Muscle of back (tissue), 13 donors: Measurements from ENCODE around the gene ABI3BP. TPM values are rescaled to one million over a fixed set of nuclear protein-coding genes. Genes with fewer than 3 reads are reported as not detected.
"Not testable (repeated sequence)": the region's sequence is repeated elsewhere in the genome, so short reads cannot be mapped to it uniquely, and the experiment has no call there.

Experiments used
- DNase-seq, 3 donors: peaks; one replicate each; pipeline versions ENCODE4 v3.0.0 to v3.0.0-alpha.2; 2013
- long read RNA-seq, 9 donors: transcript quantifications; one replicate each; lab custom pipeline, GENCODE V29; 2026
- polyA plus RNA-seq, 10 donors: library from polyadenylated mRNA; unstranded; fragments of 120-200 nt; gene quantifications; one replicate each; pipeline ENCODE4 v1.2.1, GENCODE V29; 2013; ENCODE audit not compliant: insufficient read length in 10 of 10

ABI3BP gene, protein sequence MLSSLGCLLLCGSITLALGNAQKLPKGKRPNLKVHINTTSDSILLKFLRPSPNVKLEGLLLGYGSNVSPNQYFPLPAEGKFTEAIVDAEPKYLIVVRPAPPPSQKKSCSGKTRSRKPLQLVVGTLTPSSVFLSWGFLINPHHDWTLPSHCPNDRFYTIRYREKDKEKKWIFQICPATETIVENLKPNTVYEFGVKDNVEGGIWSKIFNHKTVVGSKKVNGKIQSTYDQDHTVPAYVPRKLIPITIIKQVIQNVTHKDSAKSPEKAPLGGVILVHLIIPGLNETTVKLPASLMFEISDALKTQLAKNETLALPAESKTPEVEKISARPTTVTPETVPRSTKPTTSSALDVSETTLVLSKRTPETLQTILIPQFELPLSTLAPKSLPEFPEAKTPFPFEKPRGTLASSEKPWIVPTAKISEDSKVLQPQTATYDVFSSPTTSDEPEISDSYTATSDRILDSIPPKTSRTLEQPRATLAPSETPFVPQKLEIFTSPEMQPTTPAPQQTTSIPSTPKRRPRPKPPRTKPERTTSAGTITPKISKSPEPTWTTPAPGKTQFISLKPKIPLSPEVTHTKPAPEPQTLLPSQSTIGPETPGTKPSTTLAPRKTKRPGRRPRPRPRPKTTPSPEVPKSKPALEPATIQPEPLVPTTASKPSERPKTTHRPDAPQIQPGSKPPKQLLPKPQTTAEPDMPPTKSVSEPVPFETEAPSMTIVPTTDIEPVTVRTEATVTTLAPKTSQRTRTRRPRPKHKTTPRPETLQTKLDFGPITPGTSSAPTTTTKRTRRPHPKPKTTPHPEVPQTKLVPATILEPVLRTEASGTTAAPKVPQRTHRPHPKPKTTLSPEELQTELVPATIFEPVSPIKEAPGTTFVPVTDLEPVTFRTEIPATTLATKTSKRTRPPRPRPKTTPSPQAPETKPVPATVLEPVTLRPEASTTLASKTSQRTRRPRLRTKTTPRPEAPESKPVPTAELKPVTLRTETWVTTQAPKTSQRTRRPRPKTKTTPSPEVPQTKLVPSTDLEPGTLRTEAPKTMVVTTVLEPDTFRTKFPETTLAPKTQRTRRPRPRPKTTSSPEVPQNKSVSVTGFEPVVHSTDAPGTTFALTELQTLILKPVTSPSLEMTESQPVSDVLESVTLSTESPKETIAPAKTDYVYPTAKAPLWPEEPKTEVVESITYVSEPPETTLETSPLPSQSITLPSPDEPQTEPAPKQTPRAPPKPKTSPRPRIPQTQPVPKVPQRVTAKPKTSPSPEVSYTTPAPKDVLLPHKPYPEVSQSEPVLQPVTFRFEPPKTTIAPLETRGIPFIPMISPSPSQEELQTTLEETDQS (N-terminal part only)
- polyA plus RNA-seq, result 100 to 1,000 TPM; 214 to 454 (median 382) TPM
- long read RNA-seq, donor 1, partial matches to known transcripts, result 6 of 9 reads
- long read RNA-seq, donor 1, other reads (novel, unspliced or antisense), result 0 of 9 reads
- long read RNA-seq, donor 2, partial matches to known transcripts, result 10 of 11 reads
- long read RNA-seq, donor 2, other reads (novel, unspliced or antisense), result 0 of 11 reads
- long read RNA-seq, donor 3, result 0 reads
- long read RNA-seq, donor 4, partial matches to known transcripts, result 0 of 1 reads
- long read RNA-seq, donor 4, other reads (novel, unspliced or antisense), result 0 of 1 reads
- long read RNA-seq, donor 5, partial matches to known transcripts, result 25 of 28 reads
- long read RNA-seq, donor 5, other reads (novel, unspliced or antisense), result 0 of 28 reads
- long read RNA-seq, donor 6, partial matches to known transcripts, result 11 of 15 reads
- long read RNA-seq, donor 6, other reads (novel, unspliced or antisense), result 0 of 15 reads
- long read RNA-seq, donor 7, partial matches to known transcripts, result 0 of 1 reads
- long read RNA-seq, donor 7, other reads (novel, unspliced or antisense), result 0 of 1 reads
- long read RNA-seq, donor 8, partial matches to known transcripts, result 0 of 1 reads
- long read RNA-seq, donor 8, other reads (novel, unspliced or antisense), result 0 of 1 reads
- long read RNA-seq, donor 9, result 0 reads

DNA sequence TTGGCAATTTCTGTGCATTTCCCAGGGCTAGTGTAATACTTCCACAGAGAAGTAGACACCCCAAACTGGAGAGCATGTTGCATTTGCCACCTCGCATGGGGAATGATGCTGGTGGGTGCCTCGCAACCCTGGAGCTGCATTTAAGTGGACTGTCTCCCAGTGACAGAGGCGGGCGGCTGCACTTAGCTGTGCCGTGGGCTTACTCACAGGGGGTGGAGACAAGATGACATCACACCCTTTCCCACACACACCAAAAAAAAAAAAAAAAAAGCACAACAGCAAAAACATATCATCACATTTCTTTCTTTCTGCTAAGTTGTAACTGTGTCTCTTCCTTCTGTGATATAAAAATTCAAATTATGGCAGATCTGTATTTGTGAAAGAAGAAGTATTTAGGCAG is at the start of gene ABI3BP:
ABI3BP (minus strand) TSS at position 113 of the 400 bp plus-strand sequence; CDS start at position 76, 37 bp downstream.
- peak; percentile 87 to 95 (median 90) for DNase-seq

GRCh38 chr3:101039285-101039684 is 46.1 kb upstream of the ABI3BP start:
- no peak for DNase-seq

DNA sequence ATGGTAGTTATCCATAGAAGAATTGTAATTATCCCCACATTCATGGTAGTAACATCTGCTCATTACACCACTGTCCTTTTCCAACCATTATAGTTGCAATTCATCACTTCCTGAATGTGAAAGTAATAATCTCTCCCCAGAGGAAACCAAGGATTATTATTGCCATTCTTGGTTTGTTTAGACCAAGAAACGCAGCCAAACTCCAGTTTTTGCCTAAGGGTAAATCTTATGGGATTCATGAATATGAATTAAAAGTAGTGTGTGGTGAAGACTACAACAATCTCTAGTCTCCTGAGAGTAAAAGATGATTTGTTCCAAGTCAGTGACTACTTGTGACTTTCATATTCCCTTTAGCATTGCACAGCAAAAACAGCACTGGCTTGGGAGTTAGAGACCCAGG is 45.7 kb upstream of the ABI3BP start:
- DNase-seq, result no peak

- DNase-seq, result no peak
These were observed 45.2 kb upstream of the ABI3BP start for GRCh38 chr3:101038393-101038792.

- no peak for DNase-seq
These were observed 44.4 kb upstream of the ABI3BP start for GRCh38 chr3:101037613-101038012.

GRCh38 chr3:101036676-101037075 is 43.5 kb upstream of the ABI3BP start:
- no peak for DNase-seq

GRCh38 chr3:101036213-101036618 is 43.0 kb upstream of the ABI3BP start:
- DNase-seq, result peak in 1 of 3 donors; percentile 95

- DNase-seq, result no peak
These were observed 34.1 kb upstream of the ABI3BP start for GRCh38 chr3:101027286-101027685.

GRCh38 chr3:101026881-101027280 is 33.7 kb upstream of the ABI3BP start:
- no peak for DNase-seq

GRCh38 chr3:101026244-101026643 is 33.0 kb upstream of the ABI3BP start:
- no peak for DNase-seq

- no peak for DNase-seq
These were observed 27.3 kb upstream of the ABI3BP start for GRCh38 chr3:101020351-101021015.

DNA sequence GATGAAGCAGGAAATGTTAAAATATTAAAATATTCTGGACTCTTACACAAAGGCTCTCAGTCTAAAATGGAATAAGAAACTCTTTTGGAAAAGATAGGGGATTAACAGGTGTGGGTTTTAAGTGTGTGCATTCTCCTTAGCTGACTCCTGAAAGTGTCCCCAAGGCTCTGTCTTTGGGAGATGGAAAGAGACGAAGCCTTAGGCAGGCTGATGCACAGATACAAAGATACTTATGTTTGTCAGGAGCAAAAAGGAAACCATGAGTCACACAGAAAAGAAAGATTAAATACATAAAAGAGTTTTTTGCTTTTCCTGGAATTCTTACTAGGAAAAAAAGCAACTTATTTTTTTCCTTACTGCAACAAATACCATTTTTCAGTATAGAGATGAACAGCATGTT is 23.8 kb upstream of the ABI3BP start:
- DNase-seq, result peak; percentile 76 to 90 (median 83)

DNA sequence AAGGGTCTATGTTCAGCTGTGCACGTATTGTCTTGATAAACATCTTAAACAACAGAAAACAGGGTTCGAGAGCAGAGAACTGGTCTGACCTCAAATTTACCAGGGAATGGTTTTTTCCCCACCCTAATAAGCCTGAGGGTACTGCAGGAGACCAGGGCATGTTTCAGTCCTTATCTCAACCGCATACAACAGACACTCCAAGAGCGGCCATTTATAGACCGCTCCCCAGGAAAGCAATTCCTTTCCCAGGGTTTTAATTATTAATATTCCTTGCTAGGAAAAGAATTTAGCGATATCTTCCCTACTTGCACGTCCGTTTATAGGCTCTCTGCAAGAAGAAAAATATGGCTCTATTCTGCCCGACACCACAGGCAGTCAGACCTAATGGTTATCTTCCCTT is 19.1 kb upstream of the ABI3BP start:
- not testable (repeated sequence) for DNase-seq

GRCh38 chr3:101011136-101011535 is 17.9 kb upstream of the ABI3BP start:
- DNase-seq, result peak in 1 of 3 donors; percentile 47

DNA sequence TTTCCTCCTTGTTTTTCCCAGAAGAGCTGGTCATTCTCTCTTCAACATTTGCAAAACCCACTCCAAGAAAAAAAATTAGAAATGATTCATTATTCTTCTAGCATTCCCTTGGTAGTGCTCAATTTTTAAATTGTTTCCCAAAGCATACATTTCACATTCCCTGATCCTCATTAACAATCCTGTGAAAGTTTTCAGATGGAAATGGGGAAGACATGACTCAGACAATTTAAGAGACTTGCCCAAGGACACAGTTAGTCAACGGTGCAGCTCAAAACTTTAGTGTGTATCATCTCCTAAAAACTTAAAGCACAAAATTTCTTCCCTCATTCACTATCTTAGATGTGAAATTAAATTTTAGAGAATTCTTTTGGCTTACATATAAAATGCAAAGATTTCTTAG is 17.1 kb upstream of the ABI3BP start:
- peak in 1 of 3 donors; percentile 86 for DNase-seq

DNA sequence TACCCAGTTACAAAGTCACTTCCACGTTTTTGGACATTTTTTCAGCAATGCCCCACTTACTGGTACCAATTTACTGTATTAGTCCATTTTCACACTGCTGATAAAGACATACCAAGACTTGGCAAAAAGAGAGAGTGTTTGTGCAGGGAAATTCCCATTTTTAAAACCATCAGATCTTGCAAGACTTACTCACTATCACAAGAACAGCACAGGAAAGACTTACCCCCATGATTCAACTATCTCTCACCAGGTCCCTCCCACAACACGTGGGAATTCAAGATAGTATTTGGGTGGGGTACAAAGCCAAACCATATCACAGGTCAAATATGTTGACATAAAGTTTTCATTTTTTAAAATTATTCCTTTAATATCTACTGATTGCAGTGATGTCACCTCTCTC is 16.2 kb upstream of the ABI3BP start:
- no peak for DNase-seq

DNA sequence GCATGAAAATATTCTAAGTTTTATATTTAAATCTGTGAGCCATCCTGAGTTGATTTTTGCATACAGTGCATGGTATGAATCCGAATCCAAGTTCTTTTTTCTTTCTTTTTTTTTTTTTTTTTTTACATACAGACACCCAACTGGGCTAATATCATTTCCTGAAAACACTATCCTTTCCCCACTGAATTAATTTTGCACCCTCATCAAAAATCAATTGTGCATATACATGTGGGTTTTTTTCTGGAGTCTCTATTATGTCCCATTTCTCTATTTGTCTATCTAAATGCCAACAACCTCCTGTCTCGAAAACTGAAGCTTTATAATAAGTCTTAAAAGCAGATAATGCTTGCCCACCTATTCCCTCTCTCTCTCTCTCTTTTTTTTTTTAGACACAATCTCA is 5.9 kb upstream of the ABI3BP start:
- DNase-seq, result no peak

- no peak for DNase-seq
These were observed 1.6 kb upstream of the ABI3BP start for GRCh38 chr3:100994809-100995208.

DNA sequence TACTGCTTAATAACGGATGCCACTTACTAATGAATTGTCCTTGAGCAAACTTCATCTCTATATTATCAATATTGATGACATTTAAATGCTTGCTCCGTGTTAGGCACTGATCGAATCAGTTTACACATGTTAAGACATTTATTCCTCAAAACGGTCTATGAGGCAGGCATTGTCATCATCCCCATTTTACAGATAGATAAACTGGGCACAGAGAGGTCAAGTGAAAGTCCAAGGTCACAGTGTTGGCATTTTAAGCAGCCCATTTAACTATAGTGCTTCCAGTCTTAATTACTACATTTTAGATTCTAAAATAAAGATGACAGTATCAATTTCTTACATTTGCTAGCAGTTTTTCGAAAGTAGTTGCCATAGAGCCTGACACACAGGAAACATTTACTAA is 966 bp upstream of the ABI3BP start:
- no peak for DNase-seq
